GM12878 (cell line): Measurements from ENCODE around the gene ELAVL1. TPM values are rescaled to one million over a fixed set of nuclear protein-coding genes. Genes with fewer than 3 reads are reported as not detected.

Experiments used
- ATAC-seq: fragments of 200-7000 bp; cut with Tn5 transposase; 3 replicates; pipeline ENCODE4 v1.9.1; 2020; ENCODE audit warnings: mild to moderate bottlenecking, moderate library complexity
- BruUV-seq: library from RNA; stranded (reverse); fragments of 400-500 nt; replicated peaks from 2 replicates; lab custom pipeline; 2021; lab: Mats Ljungman, UMichigan
- CTCF ChIA-PET: fragments of 300-600 bp; sonication (Branson Sonifier 250); formaldehyde crosslinking; extraction: SDS; loops from one replicate; lab custom pipeline; 2021; ENCODE audit warnings: inconsistent platforms; lab: Yijun Ruan, JAX
- POLR2A ChIA-PET: fragments of 350-600 bp; formaldehyde crosslinking; extraction: SDS; loops from one replicate; lab custom pipeline; 2021; ENCODE audit warnings: inconsistent platforms; lab: Charles Lee
- RAD21 ChIA-PET: fragments of 300-600 bp; sonication (Branson Sonifier 250); formaldehyde crosslinking; loops from one replicate; lab custom pipeline; 2023; ENCODE audit warnings: antibody characterized with exemption; ENCODE audit not compliant: unreplicated experiment; lab: Charles Lee
- SMC1A ChIA-PET: fragments of 300-600 bp; sonication (Branson Sonifier 250); formaldehyde crosslinking; loops from one replicate; lab custom pipeline; 2023; ENCODE audit not compliant: unreplicated experiment, uncharacterized antibody; lab: Charles Lee
- DNase-seq: peaks from one replicate; pipeline ENCODE4 v3.0.0-alpha.2; 2011; ENCODE audit warnings: low read depth, low spot score
- FAIRE-seq: peaks from 3 replicates; lab custom pipeline; 2011; peaks lifted over from hg19 to GRCh38; lab: Jason Lieb, UNC
- H2AFZ ChIP-seq: 2 replicates; pipeline ENCODE4 v1.6.0; 2011; ENCODE audit warnings: low read depth, low read length, control low read depth; ENCODE audit not compliant: control insufficient read depth
- H3K27ac ChIP-seq: 2 replicates; pipeline ENCODE4 v1.5.1; 2011; ENCODE audit warnings: control low read depth; ENCODE audit not compliant: control insufficient read depth, insufficient read depth
- H3K27me3 ChIP-seq, 2 experiments: replicated peaks in 1 of 2; 2 replicates each; pipeline versions ENCODE4 v1.6.0 to v1.6.1; 2011; ENCODE audit warnings: low read length in 1 of 2; ENCODE audit not compliant: control insufficient read depth in 2 of 2, insufficient read depth in 2 of 2
- H3K36me3 ChIP-seq, 2 experiments: 2 replicates each; pipeline ENCODE4 v1.5.1; 2011; ENCODE audit warnings: low read length in 1 of 2; ENCODE audit not compliant: control insufficient read depth in 2 of 2, insufficient read depth in 2 of 2
- H3K4me1 ChIP-seq: 2 replicates; pipeline ENCODE4 v1.6.1; 2011; ENCODE audit warnings: mild to moderate bottlenecking, low read length, moderate library complexity, mixed read lengths; ENCODE audit not compliant: control insufficient read depth, insufficient read depth
- H3K4me2 ChIP-seq: 2 replicates; pipeline ENCODE4 v1.6.0; 2011; ENCODE audit warnings: control low read depth; ENCODE audit not compliant: control insufficient read depth, insufficient read depth
- H3K4me3 ChIP-seq: fragments of 200-600 bp; sonication (generic); 2 replicates; pipeline ENCODE4 v1.5.1; 2016
- H3K79me2 ChIP-seq: 2 replicates; pipeline ENCODE4 v1.6.0; 2011; ENCODE audit warnings: low read length; ENCODE audit not compliant: control insufficient read depth, insufficient read depth
- H3K9ac ChIP-seq: 2 replicates; pipeline ENCODE4 v1.8.0; 2011; ENCODE audit warnings: low read length, control low read depth, mixed read lengths; ENCODE audit not compliant: control insufficient read depth, insufficient read depth
- H3K9me3 ChIP-seq: replicated peaks from 3 replicates; pipeline ENCODE4 v1.5.1; 2011; ENCODE audit warnings: mild to moderate bottlenecking, low read length; ENCODE audit not compliant: control insufficient read depth, insufficient read depth
- H4K20me1 ChIP-seq: 2 replicates; pipeline ENCODE4 v1.6.0; 2011; ENCODE audit not compliant: control insufficient read depth, insufficient read depth
- ETV6 ChIP-seq, 2 experiments: fragments of 450-650 bp in 1 of 2; IDR thresholded peaks in 1 of 2; conservative IDR thresholded peaks in 1 of 2; 2 replicates each; pipeline ENCODE4 v1.6.1; 2014; ENCODE audit warnings: antibody characterized with exemption in 1 of 2, borderline replicate concordance in 1 of 2, low read depth in 1 of 2, mild to moderate bottlenecking in 1 of 2, moderate library complexity in 1 of 2
- HDAC6 ChIP-seq: fragments of 200-600 bp; sonication (generic); IDR thresholded peaks from one replicate; pipeline ENCODE4 v1.8.0; 2017; ENCODE audit warnings: antibody characterized with exemption; ENCODE audit not compliant: unreplicated experiment
- MTA2 ChIP-seq: fragments of 450-650 bp; IDR thresholded peaks from 2 replicates; pipeline ENCODE4 v1.6.1; 2016; ENCODE audit warnings: low read depth, mild to moderate bottlenecking, moderate library complexity
- SPI1 ChIP-seq: IDR thresholded peaks from 2 replicates; pipeline ENCODE4 v1.6.1; 2011; ENCODE audit warnings: low read depth, mild to moderate bottlenecking, low read length, moderate library complexity, borderline replicate concordance; ENCODE audit not compliant: insufficient read depth
- WGBS: methylation state at CpG from one replicate; pipeline ENCODE4 v1.1.6; 2016; ENCODE audit warnings: low lambda C conversion rate; ENCODE audit not compliant: insufficient replicate concordance, insufficient coverage; ENCODE audit errors: missing lambda C conversion rate; 5-methylcytosine and 5-hydroxymethylcytosine counted together
- in situ Hi-C: fragments of 300-500 bp; cut with MboI; formaldehyde crosslinking; loops from 9 replicates; pipeline ENCODE4 v1.14.3; 2018; ENCODE audit warnings: mixed read lengths
- intact Hi-C: fragments of 100-400 bp; cut with micrococcal nuclease; formaldehyde crosslinking; loops from one replicate; pipeline ENCODE4 v1.14.2; 2022; ENCODE audit not compliant: unreplicated experiment
- polyA plus RNA-seq, 11 experiments: library from polyadenylated mRNA; depleted of rRNA in 4 of 11; unstranded in 6 of 11; stranded (reverse) in 5 of 11; fragments of >200 nt; fragmentation: Nextera tagmentation in 4 of 11; fragmentation: Illumina TruSeq in 1 of 11; extraction: Ambion mirVana in 4 of 11; extraction: Trizol in 1 of 11; gene quantifications; 1 replicate in 1 of 11; 2 replicates in 10 of 11; pipeline versions ENCODE4 v1.2.1 to v1.2.3, GENCODE V29; 2011 to 2016; ENCODE audit warnings: inconsistent platforms in 2 of 11, missing spikeins in 2 of 11, low read depth in 1 of 11
- total RNA-seq, 4 experiments: library from RNA; depleted of rRNA in 3 of 4; stranded (reverse); fragments of >200 nt in 3 of 4; fragmentation: Illumina TruSeq in 1 of 4; extraction: Trizol in 1 of 4; gene quantifications; 2 replicates each; pipeline versions ENCODE4 v1.2.1 to v1.2.3, GENCODE V29; 2013 to 2021
- TF ChIP-seq, protein P1 (sequence below): IDR thresholded peaks from 2 replicates; pipeline ENCODE4 v1.6.1; 2012; ENCODE audit warnings: low read depth, low read length, improper control_type of control experiment
- TF ChIP-seq, protein P2 (sequence below): IDR thresholded peaks from 2 replicates; pipeline ENCODE4 v1.6.1; 2012; ENCODE audit warnings: low read length, inconsistent platforms
- TF ChIP-seq, protein P3 (sequence below): IDR thresholded peaks from 2 replicates; pipeline ENCODE4 v1.6.1; 2011; ENCODE audit warnings: mild to moderate bottlenecking, low read depth, low read length, moderate library complexity; ENCODE audit not compliant: insufficient replicate concordance
- TF ChIP-seq, protein P4 (sequence below): fragments of 450-650 bp; IDR thresholded peaks from 2 replicates; pipeline ENCODE4 v1.6.1; 2017; ENCODE audit warnings: mild to moderate bottlenecking, low read depth, inconsistent platforms; ENCODE audit not compliant: poor library complexity, severe bottlenecking

Gene ELAVL1
- total and polyA plus RNA-seq, 10 of the 15 experiments (the other 5 are each of a cell fraction or from before 2014, with no cell fraction given): 7.4 to 155 (median 70.3) TPM

DNA sequence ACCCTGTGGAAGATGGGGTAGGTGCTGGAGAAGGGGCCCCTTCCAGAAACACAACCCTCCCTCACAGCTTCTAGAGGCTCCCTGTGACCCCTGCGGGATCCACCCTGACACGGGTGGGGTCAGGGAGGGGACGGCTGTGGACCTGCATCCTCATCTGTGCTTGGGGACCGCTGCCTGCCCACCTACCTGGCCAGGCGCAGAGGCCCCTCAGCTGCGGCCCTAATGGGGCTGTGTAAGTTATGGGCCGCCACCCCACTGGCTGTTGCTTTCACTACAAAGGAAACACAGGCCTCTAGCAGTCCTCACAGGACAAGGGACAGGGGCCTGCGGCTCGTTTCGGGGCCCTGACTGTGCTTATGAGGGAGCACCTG lies 72.5 kb downstream of the ELAVL1 start:
- Histone ChIP-seq H3K4me1 (no peaks in the 10 kb centered on the region; the same call in 1 of the 2 replicates), H3K27ac (no peak overlapping the region), H3K4me2 (no peak overlapping the region), H2AFZ (no peak overlapping the region), H3K9ac (no peak overlapping the region), H3K4me3 (no peak overlapping the region), H3K27me3 (no peaks in the 10 kb centered on the region), H3K36me3 (peaks cover 13 to 45% of the 10 kb centered on the region in 2 experiments; a peak in 3 of 4 replicates), H3K79me2 (no peaks in the 10 kb centered on the region), H3K9me3 (no peaks in the 10 kb centered on the region), H4K20me1 (no peaks in the 10 kb centered on the region; the same call in 1 of the 2 replicates)
- FAIRE-seq (no peak), DNase-seq (no peak), ATAC-seq (no peak)
- TF ChIP-seq MTA2 (no peak), HDAC6 (no peak), SPI1 (no peak), ETV6 (conservative IDR thresholded peaks at IDR 0.05 in 1 of 2, IDR thresholded peaks at IDR 0.05 in 1 of 2; ENCODE audit: borderline replicate concordance in 1 of 2, low read depth in 1 of 2) (no peak)
- TF ChIP-seq, protein P1, sequence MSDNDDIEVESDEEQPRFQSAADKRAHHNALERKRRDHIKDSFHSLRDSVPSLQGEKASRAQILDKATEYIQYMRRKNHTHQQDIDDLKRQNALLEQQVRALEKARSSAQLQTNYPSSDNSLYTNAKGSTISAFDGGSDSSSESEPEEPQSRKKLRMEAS: no peak
- TF ChIP-seq, protein P2, sequence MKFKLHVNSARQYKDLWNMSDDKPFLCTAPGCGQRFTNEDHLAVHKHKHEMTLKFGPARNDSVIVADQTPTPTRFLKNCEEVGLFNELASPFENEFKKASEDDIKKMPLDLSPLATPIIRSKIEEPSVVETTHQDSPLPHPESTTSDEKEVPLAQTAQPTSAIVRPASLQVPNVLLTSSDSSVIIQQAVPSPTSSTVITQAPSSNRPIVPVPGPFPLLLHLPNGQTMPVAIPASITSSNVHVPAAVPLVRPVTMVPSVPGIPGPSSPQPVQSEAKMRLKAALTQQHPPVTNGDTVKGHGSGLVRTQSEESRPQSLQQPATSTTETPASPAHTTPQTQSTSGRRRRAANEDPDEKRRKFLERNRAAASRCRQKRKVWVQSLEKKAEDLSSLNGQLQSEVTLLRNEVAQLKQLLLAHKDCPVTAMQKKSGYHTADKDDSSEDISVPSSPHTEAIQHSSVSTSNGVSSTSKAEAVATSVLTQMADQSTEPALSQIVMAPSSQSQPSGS: no peak
- TF ChIP-seq, protein P3, sequence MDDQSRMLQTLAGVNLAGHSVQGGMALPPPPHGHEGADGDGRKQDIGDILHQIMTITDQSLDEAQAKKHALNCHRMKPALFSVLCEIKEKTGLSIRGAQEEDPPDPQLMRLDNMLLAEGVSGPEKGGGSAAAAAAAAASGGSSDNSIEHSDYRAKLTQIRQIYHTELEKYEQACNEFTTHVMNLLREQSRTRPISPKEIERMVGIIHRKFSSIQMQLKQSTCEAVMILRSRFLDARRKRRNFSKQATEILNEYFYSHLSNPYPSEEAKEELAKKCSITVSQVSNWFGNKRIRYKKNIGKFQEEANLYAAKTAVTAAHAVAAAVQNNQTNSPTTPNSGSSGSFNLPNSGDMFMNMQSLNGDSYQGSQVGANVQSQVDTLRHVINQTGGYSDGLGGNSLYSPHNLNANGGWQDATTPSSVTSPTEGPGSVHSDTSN: no peak
- TF ChIP-seq, protein P4, sequence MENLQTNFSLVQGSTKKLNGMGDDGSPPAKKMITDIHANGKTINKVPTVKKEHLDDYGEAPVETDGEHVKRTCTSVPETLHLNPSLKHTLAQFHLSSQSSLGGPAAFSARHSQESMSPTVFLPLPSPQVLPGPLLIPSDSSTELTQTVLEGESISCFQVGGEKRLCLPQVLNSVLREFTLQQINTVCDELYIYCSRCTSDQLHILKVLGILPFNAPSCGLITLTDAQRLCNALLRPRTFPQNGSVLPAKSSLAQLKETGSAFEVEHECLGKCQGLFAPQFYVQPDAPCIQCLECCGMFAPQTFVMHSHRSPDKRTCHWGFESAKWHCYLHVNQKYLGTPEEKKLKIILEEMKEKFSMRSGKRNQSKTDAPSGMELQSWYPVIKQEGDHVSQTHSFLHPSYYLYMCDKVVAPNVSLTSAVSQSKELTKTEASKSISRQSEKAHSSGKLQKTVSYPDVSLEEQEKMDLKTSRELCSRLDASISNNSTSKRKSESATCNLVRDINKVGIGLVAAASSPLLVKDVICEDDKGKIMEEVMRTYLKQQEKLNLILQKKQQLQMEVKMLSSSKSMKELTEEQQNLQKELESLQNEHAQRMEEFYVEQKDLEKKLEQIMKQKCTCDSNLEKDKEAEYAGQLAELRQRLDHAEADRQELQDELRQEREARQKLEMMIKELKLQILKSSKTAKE: no peak
- BruUV-seq: no TSS peak
- WGBS: 90% methylated on average over 10 of the region's 10 CpGs
- ChIA-PET SMC1A (no interaction called here), RAD21 (no interaction called here), CTCF (no interaction called here), POLR2A (no interaction called here)
- in situ Hi-C loops: no loop called here
- intact Hi-C loops: no loop called here
